ENCODE data around the gene FBXO36.

DNA sequence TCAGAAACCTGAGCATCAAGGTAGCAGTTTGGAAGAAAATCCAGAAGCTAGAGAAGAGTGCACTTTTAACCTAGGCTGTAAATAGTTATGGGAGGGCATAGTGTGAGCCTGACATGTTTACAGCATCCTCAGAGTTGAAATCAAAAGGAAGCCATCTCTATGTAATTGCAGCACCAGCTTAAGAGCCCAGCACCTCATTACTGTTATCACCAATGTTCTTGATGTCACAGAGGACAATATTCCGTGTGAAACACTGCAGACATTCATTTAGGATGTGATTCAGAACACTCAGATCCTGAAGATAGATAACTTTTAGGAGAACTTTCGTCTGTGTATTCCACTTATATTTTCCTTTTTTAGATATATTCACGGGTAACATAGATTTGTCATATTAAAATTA is 48.1 kb downstream of the FBXO36 start:
- TF ChIP-seq EZH2 (IDR thresholded peaks at IDR 0.05; ENCODE audit: insufficient read depth, poor library complexity, severe bottlenecking) (no peak), EZH2phosphoT487 (IDR thresholded peaks at IDR 0.05; ENCODE audit: insufficient read depth, low read depth) (no peak)

Measured in GM23248 (cell line).